ENCODE results near the gene RASA2.

GRCh38 chr3:141465221-141465620 is 21.6 kb upstream of the RASA2 start:
- TF ChIP-seq CTCF (IDR thresholded peaks at IDR 0.05) (no peak), POLR2AphosphoS5 (IDR thresholded peaks at IDR 0.05) (no peak), POLR2A (IDR thresholded peaks at IDR 0.05) (no peak), EP300 (IDR thresholded peaks at IDR 0.05; ENCODE audit: low read depth) (no peak)

Data from transverse colon (tissue), 4 donors.